DOHH2 (cell line): ENCODE data around the gene GPRIN3.

Source experiments
- H3F3A ChIP-seq: fragments of 200-600 bp; sonication (generic), shearing (Covaris generic); 2 replicates; pipeline ENCODE4 v1.6.0; 2016; ENCODE audit warnings: antibody characterized with exemption, mild to moderate bottlenecking; ENCODE audit not compliant: control insufficient read depth, insufficient read depth
- H3K27ac ChIP-seq: fragments of 200-600 bp; sonication (generic); 2 replicates; pipeline ENCODE4 v1.5.1; 2014; ENCODE audit warnings: low read depth, mild to moderate bottlenecking, low read length, moderate library complexity
- H3K27me3 ChIP-seq: fragments of 200-600 bp; sonication (generic); 2 replicates; pipeline ENCODE4 v1.6.1; 2014; ENCODE audit warnings: mild to moderate bottlenecking, low read length, mixed read lengths; ENCODE audit not compliant: control insufficient read depth
- H3K36me3 ChIP-seq: fragments of 200-600 bp; sonication (generic); 2 replicates; pipeline ENCODE4 v1.6.1; 2014; ENCODE audit warnings: mild to moderate bottlenecking, low read length, moderate library complexity, mixed read lengths; ENCODE audit not compliant: control insufficient read depth
- H3K4me1 ChIP-seq: fragments of 200-600 bp; sonication (generic); 2 replicates; pipeline ENCODE4 v1.6.1; 2014; ENCODE audit warnings: mild to moderate bottlenecking, low read length, mixed read lengths; ENCODE audit not compliant: control insufficient read depth
- H3K4me2 ChIP-seq: fragments of 200-600 bp; sonication (generic); 2 replicates; pipeline ENCODE4 v1.6.0; 2014; ENCODE audit warnings: mild to moderate bottlenecking, low read length, moderate library complexity
- H3K4me3 ChIP-seq: fragments of 200-600 bp; sonication (generic); 2 replicates; pipeline ENCODE4 v1.5.1; 2014; ENCODE audit warnings: mild to moderate bottlenecking, low read length, mixed read lengths
- H3K79me2 ChIP-seq: fragments of 200-600 bp; sonication (generic); 2 replicates; pipeline ENCODE4 v1.6.1; 2014; ENCODE audit warnings: mild to moderate bottlenecking, low read length, mixed read lengths; ENCODE audit not compliant: control insufficient read depth
- H3K9me2 ChIP-seq: fragments of 200-600 bp; sonication (generic); replicated peaks from 2 replicates; pipeline ENCODE4 v1.6.1; 2014; ENCODE audit warnings: mild to moderate bottlenecking, low read length, mixed read lengths; ENCODE audit not compliant: control insufficient read depth
- H3K9me3 ChIP-seq: fragments of 200-600 bp; sonication (generic); 2 replicates; pipeline ENCODE4 v1.6.1; 2014; ENCODE audit warnings: antibody characterized with exemption, low read length, mixed read lengths; ENCODE audit not compliant: control insufficient read depth, insufficient read depth
- H4K20me1 ChIP-seq: fragments of 200-600 bp; sonication (generic); 2 replicates; pipeline ENCODE4 v1.6.0; 2014; ENCODE audit warnings: low read depth, mild to moderate bottlenecking, antibody characterized with exemption, low read length, moderate library complexity; ENCODE audit not compliant: control insufficient read depth, insufficient read depth
- EZH2phosphoT487 ChIP-seq: fragments of 200-600 bp; sonication (generic); IDR thresholded peaks from 2 replicates; pipeline ENCODE4 v1.6.1; 2017; ENCODE audit warnings: borderline replicate concordance, mild to moderate bottlenecking, antibody characterized with exemption, low read length, moderate library complexity, mixed read lengths
- TF ChIP-seq, protein P1 (sequence below): fragments of 200-600 bp; sonication (generic); IDR thresholded peaks from one replicate; pipeline ENCODE4 v1.5.1; 2014; ENCODE audit warnings: antibody characterized with exemption, mild to moderate bottlenecking, low read depth, low read length; ENCODE audit not compliant: poor library complexity, severe bottlenecking

GPRIN3 gene

DNA sequence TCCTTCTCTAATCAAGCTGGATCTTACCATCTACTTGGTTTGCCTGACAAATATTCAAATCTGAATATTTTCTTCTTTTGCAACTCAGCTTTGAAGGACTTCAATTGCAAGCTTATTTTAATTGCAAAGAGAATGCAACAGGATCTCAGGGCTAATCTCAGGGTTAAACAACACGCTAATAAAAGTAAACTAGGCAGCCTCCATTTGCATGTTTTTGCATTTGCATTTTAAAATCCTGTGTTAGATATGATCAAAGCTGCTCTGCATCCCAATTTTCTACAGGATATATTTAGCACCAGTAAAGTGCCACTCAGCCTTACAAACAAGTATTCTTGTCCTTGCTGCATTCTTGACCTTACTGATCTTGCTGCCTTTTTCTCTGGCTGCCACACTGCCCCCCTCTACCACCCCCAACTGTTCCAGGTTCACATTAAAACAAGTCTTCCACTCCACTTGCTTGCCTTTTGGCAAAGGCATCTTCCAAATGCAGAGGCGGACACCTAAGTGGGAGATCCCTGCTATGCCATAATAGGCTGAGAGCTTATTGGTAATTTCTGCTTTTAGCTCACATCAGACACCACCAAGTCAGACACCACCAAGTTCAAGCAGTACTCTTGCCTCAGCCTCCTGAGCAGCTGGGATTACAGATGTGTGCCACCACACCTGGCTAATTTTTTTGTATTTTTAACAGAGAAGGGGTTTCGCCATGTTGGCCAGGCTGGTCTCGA is 48.1 kb downstream of the GPRIN3 start:
- Histone ChIP-seq H3K27ac (no peak overlapping the region), H3K4me2 (no peak overlapping the region), H4K20me1 (no peaks in the 10 kb centered on the region), H3K79me2 (no peaks in the 10 kb centered on the region), H3K9me2 (no peaks in the 10 kb centered on the region), H3K36me3 (no peaks in the 10 kb centered on the region), H3K4me3 (no peak overlapping the region), H3F3A (no peaks in the 10 kb centered on the region), H3K27me3 (no peaks in the 10 kb centered on the region), H3K9me3 (no peaks in the 10 kb centered on the region), H3K4me1 (peaks cover 6% of the 10 kb centered on the region)
- no peak for TF ChIP-seq EZH2phosphoT487
- TF ChIP-seq, protein P1, sequence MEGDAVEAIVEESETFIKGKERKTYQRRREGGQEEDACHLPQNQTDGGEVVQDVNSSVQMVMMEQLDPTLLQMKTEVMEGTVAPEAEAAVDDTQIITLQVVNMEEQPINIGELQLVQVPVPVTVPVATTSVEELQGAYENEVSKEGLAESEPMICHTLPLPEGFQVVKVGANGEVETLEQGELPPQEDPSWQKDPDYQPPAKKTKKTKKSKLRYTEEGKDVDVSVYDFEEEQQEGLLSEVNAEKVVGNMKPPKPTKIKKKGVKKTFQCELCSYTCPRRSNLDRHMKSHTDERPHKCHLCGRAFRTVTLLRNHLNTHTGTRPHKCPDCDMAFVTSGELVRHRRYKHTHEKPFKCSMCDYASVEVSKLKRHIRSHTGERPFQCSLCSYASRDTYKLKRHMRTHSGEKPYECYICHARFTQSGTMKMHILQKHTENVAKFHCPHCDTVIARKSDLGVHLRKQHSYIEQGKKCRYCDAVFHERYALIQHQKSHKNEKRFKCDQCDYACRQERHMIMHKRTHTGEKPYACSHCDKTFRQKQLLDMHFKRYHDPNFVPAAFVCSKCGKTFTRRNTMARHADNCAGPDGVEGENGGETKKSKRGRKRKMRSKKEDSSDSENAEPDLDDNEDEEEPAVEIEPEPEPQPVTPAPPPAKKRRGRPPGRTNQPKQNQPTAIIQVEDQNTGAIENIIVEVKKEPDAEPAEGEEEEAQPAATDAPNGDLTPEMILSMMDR: no peak

DNA sequence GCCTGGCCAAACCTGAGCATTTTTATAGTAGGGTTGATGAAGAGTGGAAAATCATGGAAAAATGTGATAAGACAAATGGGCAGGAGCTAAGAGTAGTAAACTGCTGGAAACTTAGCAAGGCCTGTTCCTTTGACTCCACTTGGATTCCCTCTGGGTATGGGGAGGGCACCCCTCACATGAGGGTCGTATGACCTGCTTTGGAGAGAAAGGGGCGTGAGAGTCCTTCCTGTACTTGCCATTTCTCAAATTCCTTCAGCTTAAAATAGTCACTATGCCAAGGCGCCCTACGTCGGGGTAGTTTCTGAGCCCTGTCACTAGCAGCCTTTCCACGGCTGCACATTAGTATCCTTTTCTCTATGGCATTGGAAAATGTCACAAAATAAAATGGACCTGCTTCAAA is 49.1 kb downstream of the GPRIN3 start:
- H3K27ac ChIP-seq: no peak overlapping the region
- H4K20me1 ChIP-seq: no peaks in the 10 kb centered on the region
- no peaks in the 10 kb centered on the region for H3K9me2 ChIP-seq
- no peak overlapping the region for H3K4me2 ChIP-seq
- no peaks in the 10 kb centered on the region for H3F3A ChIP-seq
- no peak overlapping the region for H3K4me3 ChIP-seq
- H3K79me2 ChIP-seq: no peaks in the 10 kb centered on the region
- no peaks in the 10 kb centered on the region for H3K36me3 ChIP-seq
- no peaks in the 10 kb centered on the region for H3K27me3 ChIP-seq
- H3K4me1 ChIP-seq: peaks cover 5% of the 10 kb centered on the region
- TF ChIP-seq, protein P1: no peak
- TF ChIP-seq EZH2phosphoT487: no peak
- no peaks in the 10 kb centered on the region for H3K9me3 ChIP-seq

DNA sequence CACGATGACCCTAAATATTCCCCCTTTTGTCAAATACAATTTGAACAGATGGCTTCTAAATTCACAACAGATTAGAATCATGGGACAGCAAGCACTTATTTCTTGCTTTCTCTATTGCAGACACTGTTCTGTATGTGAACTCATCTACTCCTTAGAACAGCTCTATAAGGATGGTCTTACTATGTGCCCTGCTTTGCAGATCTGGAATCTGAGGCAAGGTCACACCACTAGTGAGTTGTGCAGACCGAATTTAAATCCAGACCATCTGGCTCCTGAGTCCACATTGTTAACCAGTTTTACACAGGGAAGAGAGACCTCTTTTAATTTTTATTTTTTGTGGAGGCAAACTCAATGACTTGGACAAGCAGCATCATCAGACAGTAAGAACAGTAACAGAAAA is 50.2 kb downstream of the GPRIN3 start:
- no peaks in the 10 kb centered on the region for H3K9me2 ChIP-seq
- H3K36me3 ChIP-seq: no peaks in the 10 kb centered on the region
- H3K27me3 ChIP-seq: 0 out of 2 replicates have a peak, but pooled peaks cover 2% of the 10 kb centered on the region
- no peak overlapping the region for H3K4me2 ChIP-seq
- no peak overlapping the region for H3K27ac ChIP-seq
- H3K4me1 ChIP-seq: no peaks in the 10 kb centered on the region
- no peaks in the 10 kb centered on the region for H4K20me1 ChIP-seq
- no peak overlapping the region for H3K4me3 ChIP-seq
- H3F3A ChIP-seq: no peaks in the 10 kb centered on the region
- H3K9me3 ChIP-seq: no peaks in the 10 kb centered on the region
- no peaks in the 10 kb centered on the region for H3K79me2 ChIP-seq
- TF ChIP-seq, protein P1: no peak
- TF ChIP-seq EZH2phosphoT487: no peak
